Activated effector memory CD4-positive, alpha-beta T cell treated with anti-CD3 and anti-CD28 coated beads, Interleukin-2, amount 50 U/mL, for 16 hours (primary cell): Measurements from ENCODE around the gene HSPB1.
A peak's percentile ranks its signal among the peaks of the same experiment; 100 is the strongest.
"Not testable (repeated sequence)": the region's sequence is repeated elsewhere in the genome, so short reads cannot be mapped to it uniquely, and the experiment has no call there.

Experiments used
- DNase-seq: peaks from one replicate; pipeline ENCODE4 v3.0.0-alpha.2; 2020

Gene HSPB1

GRCh38 chr7:76281706-76282343 is 20.6 kb upstream of the HSPB1 start:
- DNase-seq, result no peak

- DNase-seq, result peak; percentile 65
Measured at GRCh38 chr7:76282344-76283253, 19.9 kb upstream of the HSPB1 start.

- no peak for DNase-seq
Measured at GRCh38 chr7:76283254-76284159, 19.0 kb upstream of the HSPB1 start.

GRCh38 chr7:76285604-76286374 is 16.7 kb upstream of the HSPB1 start:
- no peak for DNase-seq

- DNase-seq, result no peak
Measured at GRCh38 chr7:76286842-76287403, 15.6 kb upstream of the HSPB1 start.

- DNase-seq, result not testable (repeated sequence)
Measured at GRCh38 chr7:76290847-76291350, 11.6 kb upstream of the HSPB1 start.

GRCh38 chr7:76291351-76292212 is 10.9 kb upstream of the HSPB1 start:
- DNase-seq, result peak; percentile 94

- DNase-seq, result no peak
Measured at GRCh38 chr7:76292213-76292573, 10.3 kb upstream of the HSPB1 start.

- not testable (repeated sequence) for DNase-seq
Measured at GRCh38 chr7:76292911-76293310, 9.6 kb upstream of the HSPB1 start.

- DNase-seq, result no peak
Measured at GRCh38 chr7:76293407-76293901, 9.0 kb upstream of the HSPB1 start.

- no peak for DNase-seq
Measured at GRCh38 chr7:76294344-76295024, 8.0 kb upstream of the HSPB1 start.

GRCh38 chr7:76296743-76297740 is 5.4 kb upstream of the HSPB1 start:
- no peak for DNase-seq

GRCh38 chr7:76300166-76300731 is 2.2 kb upstream of the HSPB1 start:
- no peak for DNase-seq

- DNase-seq, result no peak
Measured at GRCh38 chr7:76301000-76301399, 1.5 kb upstream of the HSPB1 start.

GRCh38 chr7:76303202-76304147 is 1.0 kb downstream of the HSPB1 start:
- peak; percentile 94 for DNase-seq

- DNase-seq, result no peak
Measured at GRCh38 chr7:76304888-76305375, 2.5 kb downstream of the HSPB1 start.

- not testable (repeated sequence) for DNase-seq
Measured at GRCh38 chr7:76308874-76309273, 6.4 kb downstream of the HSPB1 start.
